Measurements from ENCODE around the gene RAB1A. TPM values are rescaled to one million over a fixed set of nuclear protein-coding genes. Genes with fewer than 3 reads are reported as not detected.

Gene RAB1A
- polyA plus RNA-seq, 1 experiment, result 292 TPM

- TF ChIP-seq CTCF (IDR thresholded peaks at IDR 0.05; ENCODE audit: low read depth, low read length), result no peak
- ChIA-PET CTCF (interaction anchor here (0.6 to 2.0 kb wide), 3 partner anchors 13 to 85 kb away, joined by 3 to 6 read pairs (median 4); no protein-coding TSS in a partner anchor), POLR2A (no interaction called here)
- H3K27ac ChIP-seq (ENCODE audit: low read depth, low read length), result no peak overlapping the region
- H3K4me3 ChIP-seq (ENCODE audit: low read depth, low read length), result no peak overlapping the region
- peaks cover 2% of the 10 kb centered on the region for H3K27me3 ChIP-seq (ENCODE audit: control insufficient read depth, insufficient read depth, low read length)
- no peak for DNase-seq (ENCODE audit: low read depth, low spot score)
- no peaks in the 10 kb centered on the region for H3K9me3 ChIP-seq (ENCODE audit: control insufficient read depth, insufficient read depth, low read length)
Observed at GRCh38 chr2:65156041-65156440, 26.1 kb upstream of the RAB1A start.

DNA sequence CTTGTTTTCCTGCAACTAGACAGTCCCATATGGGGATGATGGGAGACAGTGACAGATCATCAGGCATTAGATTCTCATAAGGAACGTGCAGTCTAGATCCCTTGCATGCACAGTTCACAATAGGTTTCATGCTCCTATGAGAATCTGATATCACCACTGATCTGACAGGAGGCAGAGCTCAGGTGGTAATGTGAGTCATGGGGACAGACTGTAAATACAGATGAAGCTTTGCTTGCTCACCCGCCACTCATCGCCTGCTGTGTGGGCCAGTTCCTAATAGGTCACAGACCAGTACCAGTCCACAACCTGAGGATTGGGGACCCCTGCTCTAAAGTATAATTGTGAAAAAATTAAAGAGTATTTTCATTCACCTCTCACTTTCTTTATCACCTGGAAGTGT, 23.6 kb upstream of the RAB1A start:
- no peak for TF ChIP-seq CTCF (IDR thresholded peaks at IDR 0.05; ENCODE audit: low read depth, low read length)
- Histone ChIP-seq H3K27me3 (ENCODE audit: control insufficient read depth, insufficient read depth, low read length) (peaks cover 5% of the 10 kb centered on the region), H3K9me3 (ENCODE audit: control insufficient read depth, insufficient read depth, low read length) (no peaks in the 10 kb centered on the region), H3K4me3 (ENCODE audit: low read depth, low read length) (no peak overlapping the region), H3K27ac (ENCODE audit: low read depth, low read length) (no peak overlapping the region)
- CTCF ChIA-PET, result interaction anchor here (1.2 kb wide), 1 partner anchor 15 kb away, joined by 3 read pairs; no protein-coding TSS in a partner anchor
- no peak for DNase-seq (ENCODE audit: low read depth, low spot score)
- POLR2A ChIA-PET, result no interaction called here

DNA sequence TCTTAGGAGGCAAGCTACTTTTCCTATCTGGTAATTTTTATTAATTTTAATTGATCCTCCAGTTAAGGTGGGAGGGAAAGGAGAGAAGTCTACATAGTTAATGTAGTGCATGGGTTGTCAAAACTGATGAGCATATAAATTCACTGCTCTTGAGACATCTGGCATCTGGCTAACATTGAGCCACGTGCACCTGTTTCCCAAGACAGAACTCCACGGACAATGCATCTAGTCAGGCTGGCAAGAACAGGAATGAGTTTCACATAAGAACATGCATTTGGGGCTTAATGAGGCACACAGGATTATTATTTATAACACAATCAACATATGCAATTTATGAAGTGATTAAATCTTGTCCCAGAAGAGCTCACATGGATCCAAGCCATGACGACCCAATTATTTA, 16.2 kb upstream of the RAB1A start:
- peaks cover 9% of the 10 kb centered on the region for H3K27me3 ChIP-seq (ENCODE audit: control insufficient read depth, insufficient read depth, low read length)

DNA sequence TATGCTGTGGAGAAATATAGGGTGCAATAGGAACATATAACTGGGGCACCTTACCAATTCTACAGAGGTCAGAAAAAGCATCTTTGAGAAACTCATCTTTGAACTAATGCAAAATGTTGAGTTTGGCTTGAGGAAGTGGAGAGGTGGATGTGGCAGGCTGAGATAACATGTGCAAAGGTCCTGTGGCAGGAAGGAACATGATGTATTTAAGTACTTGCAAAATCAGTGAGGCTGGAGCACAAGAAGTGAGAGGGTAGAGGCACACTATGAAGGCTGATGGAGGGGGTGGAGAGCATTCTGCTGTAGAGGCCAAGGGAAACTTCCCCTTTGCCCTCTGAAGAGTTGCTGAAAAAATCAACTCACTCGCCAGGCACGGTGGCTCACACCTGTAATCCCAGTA, 14.7 kb upstream of the RAB1A start:
- no peak for TF ChIP-seq CTCF (IDR thresholded peaks at IDR 0.05; ENCODE audit: low read depth, low read length)
- POLR2A ChIA-PET, result no interaction called here
- no peaks in the 10 kb centered on the region for H3K9me3 ChIP-seq (ENCODE audit: control insufficient read depth, insufficient read depth, low read length)
- no peak for DNase-seq (ENCODE audit: low read depth, low spot score)
- H3K27ac ChIP-seq (ENCODE audit: low read depth, low read length), result no peak overlapping the region
- CTCF ChIA-PET, result no interaction called here
- peaks cover 12% of the 10 kb centered on the region for H3K27me3 ChIP-seq (ENCODE audit: control insufficient read depth, insufficient read depth, low read length)
- H3K4me3 ChIP-seq (ENCODE audit: low read depth, low read length), result no peak overlapping the region

More for the DNA sequence above, 16.2 kb upstream of the RAB1A start:
- CTCF ChIA-PET, result interaction anchor here (0.7 to 1.4 kb wide), 2 partner anchors 16 to 90 kb away, joined by 3 to 5 read pairs; partner anchors contain the start of genes CEP68 and RAB1A
- DNase-seq (ENCODE audit: low read depth, low spot score), result no peak
- POLR2A ChIA-PET, result no interaction called here
- no peak for TF ChIP-seq CTCF (IDR thresholded peaks at IDR 0.05; ENCODE audit: low read depth, low read length)
- Histone ChIP-seq H3K27ac (ENCODE audit: low read depth, low read length) (no peak overlapping the region), H3K9me3 (ENCODE audit: control insufficient read depth, insufficient read depth, low read length) (no peaks in the 10 kb centered on the region), H3K4me3 (ENCODE audit: low read depth, low read length) (no peak overlapping the region)

- no peak for DNase-seq (ENCODE audit: low read depth, low spot score)
- H3K9me3 ChIP-seq (ENCODE audit: control insufficient read depth, insufficient read depth, low read length), result no peaks in the 10 kb centered on the region
- no peak for TF ChIP-seq CTCF (IDR thresholded peaks at IDR 0.05; ENCODE audit: low read depth, low read length)
- CTCF ChIA-PET, result no interaction called here
- POLR2A ChIA-PET, result interaction anchor here (1.1 kb wide), 1 partner anchor 13 kb away, joined by 3 read pairs; the partner anchor contains the start of gene RAB1A
- peaks cover 4% of the 10 kb centered on the region for H3K27me3 ChIP-seq (ENCODE audit: control insufficient read depth, insufficient read depth, low read length)
- H3K4me3 ChIP-seq (ENCODE audit: low read depth, low read length), result no peak overlapping the region
- no peak overlapping the region for H3K27ac ChIP-seq (ENCODE audit: low read depth, low read length)
Observed at GRCh38 chr2:65142515-65142914, 12.6 kb upstream of the RAB1A start.

Data from AG04450 (cell line).